HEK293T (cell line): ENCODE data around the gene PEBP1.

Experiments used
- CTCF ChIA-PET: fragments of 350-600 bp; formaldehyde crosslinking; extraction: SDS; loops from one replicate; lab custom pipeline; 2021; ENCODE audit warnings: antibody characterized with exemption, inconsistent platforms; lab: Yijun Ruan, JAX
- POLR2A ChIA-PET: fragments of 350-600 bp; formaldehyde crosslinking; extraction: SDS; loops from one replicate; lab custom pipeline; 2020; ENCODE audit warnings: antibody characterized with exemption, inconsistent platforms; lab: Yijun Ruan, JAX
- DNase-seq: peaks from one replicate; pipeline ENCODE4 v3.0.0; 2012; ENCODE audit warnings: mixed read lengths; ENCODE audit errors: extremely low spot score
- ARNT ChIP-seq: fragments of 450-650 bp; IDR thresholded peaks from 2 replicates; pipeline ENCODE4 v1.6.1; 2017; ENCODE audit warnings: mild to moderate bottlenecking
- BHLHE40 ChIP-seq: fragments of 450-650 bp; IDR thresholded peaks from 2 replicates; pipeline ENCODE4 v1.6.1; 2016; ENCODE audit warnings: mild to moderate bottlenecking, moderate library complexity, borderline replicate concordance
- CTBP1 ChIP-seq: fragments of 450-650 bp; IDR thresholded peaks from 2 replicates; pipeline ENCODE4 v1.6.1; 2016; ENCODE audit warnings: borderline replicate concordance
- ELF4 ChIP-seq: fragments of 450-650 bp; IDR thresholded peaks from 2 replicates; pipeline ENCODE4 v1.6.1; 2017; ENCODE audit warnings: antibody characterized with exemption
- FOXA1 ChIP-seq: fragments of 450-650 bp; IDR thresholded peaks from 2 replicates; pipeline ENCODE4 v1.6.1; 2016; ENCODE audit warnings: mild to moderate bottlenecking
- FOXK2 ChIP-seq: fragments of 450-650 bp; IDR thresholded peaks from 2 replicates; pipeline ENCODE4 v1.6.1; 2016; ENCODE audit warnings: mild to moderate bottlenecking
- FOXM1 ChIP-seq: fragments of 450-650 bp; IDR thresholded peaks from 2 replicates; pipeline ENCODE4 v1.6.1; 2017; ENCODE audit warnings: mild to moderate bottlenecking, borderline replicate concordance
- HDGF ChIP-seq: fragments of 450-650 bp; IDR thresholded peaks from 2 replicates; pipeline ENCODE4 v1.6.1; 2017; ENCODE audit warnings: antibody characterized with exemption, borderline replicate concordance
- L3MBTL2 ChIP-seq: fragments of 450-650 bp; conservative IDR thresholded peaks from 2 replicates; pipeline ENCODE4 v1.6.1; 2016; ENCODE audit warnings: mild to moderate bottlenecking
- LEF1 ChIP-seq: fragments of 450-650 bp; IDR thresholded peaks from 2 replicates; pipeline ENCODE4 v1.6.1; 2017; ENCODE audit warnings: mild to moderate bottlenecking, borderline replicate concordance
- NFRKB ChIP-seq: fragments of 450-650 bp; IDR thresholded peaks from 2 replicates; pipeline ENCODE4 v1.6.1; 2016; ENCODE audit warnings: mild to moderate bottlenecking, moderate library complexity
- PKNOX1 ChIP-seq: fragments of 450-650 bp; IDR thresholded peaks from 2 replicates; pipeline ENCODE4 v1.6.1; 2016
- SP1 ChIP-seq: fragments of 450-650 bp; IDR thresholded peaks from 2 replicates; pipeline ENCODE4 v1.6.1; 2017
- SUZ12 ChIP-seq: fragments of 450-650 bp; IDR thresholded peaks from 2 replicates; pipeline ENCODE4 v1.6.1; 2016; ENCODE audit warnings: mild to moderate bottlenecking
- TARDBP ChIP-seq: fragments of 450-650 bp; IDR thresholded peaks from 2 replicates; pipeline ENCODE4 v1.6.1; 2016
- ZNF384 ChIP-seq: fragments of 450-650 bp; IDR thresholded peaks from 2 replicates; pipeline ENCODE4 v1.6.1; 2016

PEBP1 gene

DNA sequence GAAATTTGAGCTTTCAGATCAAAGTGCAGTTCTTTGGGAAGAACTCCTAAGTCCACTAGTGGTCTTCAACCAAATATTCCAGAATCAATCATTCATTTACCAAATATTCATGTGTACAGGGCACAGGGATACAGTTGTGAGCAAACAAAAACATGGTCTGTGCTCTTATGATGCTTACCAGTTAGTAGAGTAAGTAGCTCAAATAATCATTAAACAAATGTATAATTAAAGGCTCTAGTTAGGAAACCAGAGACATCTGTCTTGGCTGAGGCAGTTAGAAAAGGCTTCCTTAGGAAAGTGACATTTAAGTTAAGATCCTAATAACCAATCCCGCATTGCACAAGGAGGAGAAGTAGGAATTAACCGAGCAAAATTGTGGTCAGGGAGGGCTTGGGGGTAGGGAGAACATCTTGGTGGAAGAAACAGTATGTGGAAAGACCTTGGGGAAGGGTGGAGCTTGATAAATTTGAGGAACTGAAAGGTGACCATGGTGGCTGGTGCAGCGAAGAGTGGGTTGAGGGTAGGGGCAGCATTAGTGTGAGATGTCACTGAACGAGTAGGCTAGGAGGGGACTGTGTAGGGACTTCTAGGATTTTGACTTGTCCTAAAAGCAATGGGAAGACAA is 40.0 kb downstream of the PEBP1 start:
- TF ChIP-seq NFRKB (no peak), LEF1 (no peak), SUZ12 (no peak), FOXA1 (no peak), HDGF (no peak), ARNT (no peak), TARDBP (no peak), BHLHE40 (no peak), PKNOX1 (no peak), ELF4 (no peak), L3MBTL2 (no peak), SP1 (no peak), ZNF384 (no peak), CTBP1 (no peak), FOXK2 (no peak), FOXM1 (no peak)
- POLR2A ChIA-PET = no interaction called here
- CTCF ChIA-PET = interaction anchor here (1.0 kb wide), 1 partner anchor 202 kb away, joined by 3 read pairs; no protein-coding TSS in a partner anchor
- DNase-seq = no peak

- ChIA-PET POLR2A (interaction anchor here (1.2 kb wide), 1 partner anchor 47 kb away, joined by 3 read pairs; the partner anchor contains the start of gene PEBP1), CTCF (interaction anchor here (0.6 to 2.7 kb wide), 3 partner anchors 193 to 199 kb away, joined by 5 to 12 read pairs (median 7); partner anchors contain the start of gene SUDS3)
- TF ChIP-seq BHLHE40 = no peak
- TF ChIP-seq FOXM1 = no peak
- no peak for TF ChIP-seq FOXA1
- TF ChIP-seq PKNOX1 = no peak
- TF ChIP-seq SUZ12 = no peak
- TF ChIP-seq CTBP1 = no peak
- no peak for TF ChIP-seq LEF1
- no peak for TF ChIP-seq NFRKB
- TF ChIP-seq SP1 = no peak
- no peak for TF ChIP-seq L3MBTL2
- TF ChIP-seq ELF4 = no peak
- no peak for TF ChIP-seq ZNF384
- no peak for TF ChIP-seq FOXK2
- TF ChIP-seq HDGF = no peak
- TF ChIP-seq ARNT = no peak
- no peak for TF ChIP-seq TARDBP
- no peak for DNase-seq
Measured at GRCh38 chr12:118183155-118183554, 47.2 kb downstream of the PEBP1 start.

DNA sequence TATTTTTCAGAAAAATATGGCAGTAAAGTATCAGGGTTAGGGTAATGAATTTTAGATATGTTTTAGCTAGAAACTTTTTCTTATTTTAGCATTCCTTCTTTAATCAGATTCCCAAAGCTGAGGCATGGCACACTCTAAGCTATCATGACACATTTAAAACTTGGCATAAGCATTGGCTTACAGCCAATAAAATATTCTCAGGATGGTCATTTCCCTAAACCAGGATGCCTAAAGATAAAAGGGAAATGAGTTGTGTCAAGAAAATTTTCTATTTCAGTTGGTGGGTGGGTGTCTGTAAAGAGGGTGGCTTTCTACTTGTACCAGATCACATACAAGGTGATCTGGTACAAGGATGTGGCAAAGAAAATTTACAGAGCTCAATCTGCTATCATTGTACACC is 47.8 kb downstream of the PEBP1 start:
- no peak for DNase-seq
- TF ChIP-seq ELF4 (no peak), TARDBP (no peak), CTBP1 (no peak), PKNOX1 (no peak), ZNF384 (no peak), HDGF (no peak), SP1 (no peak), L3MBTL2 (no peak), FOXA1 (no peak), SUZ12 (no peak)
- ChIA-PET CTCF (interaction anchor here (1.2 to 2.7 kb wide), 2 partner anchors 192 to 194 kb away, joined by 5 to 12 read pairs; partner anchors contain the start of gene SUDS3), POLR2A (interaction anchor here (1.2 kb wide), 2 partner anchors 48 to 193 kb away, joined by 3 to 6 read pairs; partner anchors contain the start of genes PEBP1 and SUDS3)

DNA sequence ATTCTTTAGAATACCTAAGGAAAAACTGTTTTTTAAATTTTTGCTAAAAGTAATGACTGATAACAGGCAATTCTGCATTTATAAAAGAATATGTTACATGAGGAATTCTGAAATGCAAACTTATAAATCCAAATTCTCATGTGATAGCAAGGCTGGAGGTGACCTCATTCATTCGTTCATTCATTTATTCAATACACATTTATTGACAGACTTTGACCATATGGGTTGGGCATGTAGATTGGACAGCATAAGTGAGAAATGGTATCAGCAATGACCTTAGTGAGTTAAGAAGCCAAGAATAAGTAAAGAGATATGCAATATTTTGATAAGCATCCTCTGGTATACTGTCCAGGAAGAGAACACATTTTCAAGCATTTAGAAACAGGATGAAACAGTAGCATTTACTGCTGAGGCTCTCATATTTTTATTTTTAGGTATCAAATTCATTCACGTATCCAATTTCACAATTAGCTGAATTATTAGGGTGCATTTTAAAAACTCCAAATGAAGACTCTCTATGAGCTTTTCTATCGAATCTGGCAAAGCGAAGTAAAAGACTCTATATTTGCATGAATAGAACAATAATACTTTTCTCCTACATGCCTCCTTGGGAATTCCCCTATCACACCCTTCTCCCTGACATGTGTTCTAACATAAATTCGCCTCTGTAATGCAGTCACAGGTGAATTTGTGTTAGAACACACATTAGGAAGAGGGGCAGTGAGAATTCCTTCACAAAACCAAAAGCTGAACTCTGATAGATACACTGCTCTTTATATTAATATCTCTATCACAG is 49.9 kb downstream of the PEBP1 start:
- TF ChIP-seq FOXK2 (no peak), NFRKB (no peak), ELF4 (no peak), BHLHE40 (no peak), CTBP1 (no peak), SUZ12 (no peak), FOXM1 (no peak), HDGF (no peak), TARDBP (no peak), SP1 (no peak), PKNOX1 (no peak), ARNT (no peak), ZNF384 (no peak), LEF1 (no peak), FOXA1 (no peak), L3MBTL2 (no peak)
- POLR2A ChIA-PET = no interaction called here
- CTCF ChIA-PET = interaction anchor here (1.2 kb wide), 1 partner anchor 190 kb away, joined by 6 read pairs; no protein-coding TSS in a partner anchor

More for the DNA sequence above, 49.9 kb downstream of the PEBP1 start:
- no peak for DNase-seq
